H9 (cell line): ENCODE measurements around the gene UBE3C. TPM values are rescaled to one million over a fixed set of nuclear protein-coding genes. Genes with fewer than 3 reads are reported as not detected.
"Not testable (repeated sequence)": the region's sequence is repeated elsewhere in the genome, so short reads cannot be mapped to it uniquely, and the experiment has no call there.

ENCODE experiments used
- DNase-seq: peaks from one replicate; pipeline ENCODE4 v3.0.0-alpha.2; 2017
- H2AFZ ChIP-seq: one replicate; pipeline ENCODE4 v1.6.1; 2013; ENCODE audit warnings: mild to moderate bottlenecking, low read length, control low read depth, moderate library complexity
- H2AK5ac ChIP-seq: 2 replicates; pipeline ENCODE4 v1.6.1; 2013; ENCODE audit warnings: low read length, control low read depth, mixed read lengths; ENCODE audit not compliant: insufficient read length
- H2BK120ac ChIP-seq: one replicate; pipeline ENCODE4 v1.6.1; 2013; ENCODE audit warnings: low read depth, mild to moderate bottlenecking, low read length, control low read depth, inconsistent platforms; ENCODE audit not compliant: poor library complexity, severe bottlenecking
- H2BK12ac ChIP-seq: 2 replicates; pipeline ENCODE4 v1.6.1; 2013; ENCODE audit warnings: low read length, control low read depth, mixed read lengths, low read depth; ENCODE audit not compliant: insufficient read length
- H2BK15ac ChIP-seq: 2 replicates; pipeline ENCODE4 v1.6.1; 2013; ENCODE audit warnings: low read depth, low read length, control low read depth
- H2BK20ac ChIP-seq: one replicate; pipeline ENCODE4 v1.6.1; 2013; ENCODE audit warnings: low read depth, mild to moderate bottlenecking, low read length, control low read depth, inconsistent platforms; ENCODE audit not compliant: poor library complexity, severe bottlenecking
- H2BK5ac ChIP-seq: 2 replicates; pipeline ENCODE4 v1.6.1; 2013; ENCODE audit warnings: low read length, control low read depth, mixed read lengths; ENCODE audit not compliant: insufficient read length
- H3K14ac ChIP-seq: 2 replicates; pipeline ENCODE4 v1.6.1; 2013; ENCODE audit warnings: low read length, control low read depth; ENCODE audit not compliant: insufficient read depth
- H3K18ac ChIP-seq: 2 replicates; pipeline ENCODE4 v1.6.1; 2013; ENCODE audit warnings: low read depth, mild to moderate bottlenecking, mixed read lengths, low read length, control low read depth; ENCODE audit not compliant: insufficient read length
- H3K23ac ChIP-seq: 2 replicates; pipeline ENCODE4 v1.6.1; 2013; ENCODE audit warnings: low read length, control low read depth, mixed read lengths, low read depth; ENCODE audit not compliant: insufficient read length
- H3K23me2 ChIP-seq: 2 replicates; pipeline ENCODE4 v1.6.1; 2013; ENCODE audit warnings: low read depth, mild to moderate bottlenecking, mixed read lengths, low read length, control low read depth; ENCODE audit not compliant: insufficient read length, poor library complexity, severe bottlenecking
- H3K27ac ChIP-seq: 2 replicates; pipeline ENCODE4 v1.5.1; 2013; ENCODE audit warnings: low read length, control low read depth, mixed read lengths, low read depth; ENCODE audit not compliant: insufficient read length
- H3K27me3 ChIP-seq: 2 replicates; pipeline ENCODE4 v1.6.1; 2013; ENCODE audit warnings: low read length, control low read depth, inconsistent platforms; ENCODE audit not compliant: insufficient read depth
- H3K4ac ChIP-seq: 2 replicates; pipeline ENCODE4 v1.6.1; 2013; ENCODE audit warnings: low read depth, mild to moderate bottlenecking, control low read depth, inconsistent platforms, low read length, moderate library complexity
- H3K4me1 ChIP-seq: 2 replicates; pipeline ENCODE4 v1.6.1; 2013; ENCODE audit warnings: low read length, control low read depth, inconsistent platforms; ENCODE audit not compliant: insufficient read depth
- H3K4me2 ChIP-seq: 2 replicates; pipeline ENCODE4 v1.6.1; 2013; ENCODE audit warnings: low read length, control low read depth, mixed read lengths; ENCODE audit not compliant: insufficient read length, insufficient read depth
- H3K56ac ChIP-seq: 2 replicates; pipeline ENCODE4 v1.6.1; 2013; ENCODE audit warnings: low read depth, mild to moderate bottlenecking, mixed read lengths, low read length, control low read depth; ENCODE audit not compliant: insufficient read length
- H3K79me1 ChIP-seq: 2 replicates; pipeline ENCODE4 v1.6.1; 2013; ENCODE audit warnings: low read depth, mild to moderate bottlenecking, moderate library complexity, low read length, control low read depth, inconsistent platforms; ENCODE audit not compliant: insufficient read depth, poor library complexity, severe bottlenecking
- H3K79me2 ChIP-seq: 2 replicates; pipeline ENCODE4 v1.6.1; 2013; ENCODE audit warnings: low read length, control low read depth, inconsistent platforms; ENCODE audit not compliant: insufficient read depth
- H3K9ac ChIP-seq: 2 replicates; pipeline ENCODE4 v1.6.1; 2013; ENCODE audit warnings: low read length, control low read depth, mixed read lengths; ENCODE audit not compliant: insufficient read length; ENCODE audit errors: extremely low read depth
- H3K9me3 ChIP-seq: one replicate; pipeline ENCODE4 v1.6.1; 2013; ENCODE audit warnings: low read depth, low read length, inconsistent platforms; ENCODE audit not compliant: control insufficient read depth
- H3T11ph ChIP-seq: one replicate; pipeline ENCODE4 v1.6.1; 2013; ENCODE audit warnings: mild to moderate bottlenecking, low read length, control low read depth, inconsistent platforms
- H4K20me1 ChIP-seq: one replicate; pipeline ENCODE4 v1.6.1; 2013; ENCODE audit not compliant: control insufficient read depth, insufficient read length, insufficient read depth
- H4K5ac ChIP-seq: 2 replicates; pipeline ENCODE4 v1.6.1; 2013; ENCODE audit warnings: low read depth, mild to moderate bottlenecking, mixed read lengths, low read length, control low read depth; ENCODE audit not compliant: insufficient read length
- H4K8ac ChIP-seq: replicated peaks from 2 replicates; pipeline ENCODE4 v1.6.1; 2013; ENCODE audit warnings: low read length, control low read depth, mixed read lengths, low read depth; ENCODE audit not compliant: insufficient read length
- H4K91ac ChIP-seq: 2 replicates; pipeline ENCODE4 v1.6.1; 2013; ENCODE audit warnings: low read depth, mild to moderate bottlenecking, moderate library complexity, mixed read lengths, low read length, control low read depth; ENCODE audit not compliant: insufficient read length
- H3K27ac Mint-ChIP-seq, 3 experiments: 2 replicates in 2 of 3; 3 replicates in 1 of 3; pipeline ENCODE4 v1.8.0; 2020 to 2021; ENCODE audit warnings: mixed read lengths in 3 of 3, mild to moderate bottlenecking in 1 of 3, moderate library complexity in 1 of 3
- H3K27me3 Mint-ChIP-seq: 2 replicates; pipeline ENCODE4 v1.8.0; 2021; ENCODE audit warnings: low read depth, mild to moderate bottlenecking, moderate library complexity, mixed read lengths
- H3K36me3 Mint-ChIP-seq, 3 experiments: 2 replicates in 2 of 3; 3 replicates in 1 of 3; pipeline ENCODE4 v1.8.0; 2020 to 2021; ENCODE audit warnings: low read depth in 3 of 3, mixed read lengths in 3 of 3; ENCODE audit not compliant: insufficient read depth in 1 of 3
- H3K4me1 Mint-ChIP-seq, 2 experiments: 2 replicates each; pipeline ENCODE4 v1.8.0; 2020; ENCODE audit warnings: mixed read lengths in 2 of 2
- H3K4me3 Mint-ChIP-seq, 2 experiments: 2 replicates in 1 of 2; 3 replicates in 1 of 2; pipeline ENCODE4 v1.8.0; 2020 to 2021; ENCODE audit warnings: mild to moderate bottlenecking in 2 of 2, mixed read lengths in 2 of 2, moderate library complexity in 1 of 2
- H3K9me3 Mint-ChIP-seq, 2 experiments: 2 replicates in 1 of 2; 3 replicates in 1 of 2; pipeline ENCODE4 v1.8.0; 2020; ENCODE audit warnings: mild to moderate bottlenecking in 2 of 2, mixed read lengths in 2 of 2, moderate library complexity in 1 of 2
- CTCF ChIP-seq: fragments of 200-600 bp; sonication (generic); conservative IDR thresholded peaks from 3 replicates; pipeline ENCODE4 v1.8.0; 2021; ENCODE audit warnings: antibody characterized with exemption, mild to moderate bottlenecking
- WGBS: extraction: QIAGEN DNeasy Blood & Tissue Kit; methylation state at CpG from one replicate; pipeline ENCODE4 v1.1.7; 2013; ENCODE audit warnings: missing lambda C conversion rate, low lambda C conversion rate, mixed read lengths; ENCODE audit not compliant: insufficient read length; ENCODE audit errors: extremely low coverage; 5-methylcytosine and 5-hydroxymethylcytosine counted together
- total RNA-seq: library from RNA; stranded (reverse); gene quantifications from 2 replicates; pipeline ENCODE4 v1.2.1, GENCODE V29; 2021

UBE3C gene
- total RNA-seq, 1 experiment from 2014 or later = 63.3 TPM

GRCh38 chr7:157276731-157277562 is 138.2 kb downstream of the UBE3C start:
- Histone ChIP-seq H3T11ph (no peak overlapping the region), H3K23ac (no peak overlapping the region), H3K79me1 (no peaks in the 10 kb centered on the region), H2BK20ac (no peak overlapping the region), H4K5ac (no peak overlapping the region), H2AFZ (no peak overlapping the region), H2BK15ac (no peak overlapping the region), H2BK12ac (no peak overlapping the region), H4K20me1 (no peaks in the 10 kb centered on the region), H3K27ac (no peak overlapping the region), H3K14ac (peak overlapping the region; percentile 39; the same call in 1 of the 2 replicates), H3K4me1 (no peaks in the 10 kb centered on the region), H3K79me2 (no peaks in the 10 kb centered on the region), H3K9me3 (no peaks in the 10 kb centered on the region), H4K91ac (no peak overlapping the region), H3K4ac (no peak overlapping the region), H3K9ac (no peak overlapping the region), H2BK5ac (no peak overlapping the region), H4K8ac (no peak overlapping the region), H2BK120ac (no peak overlapping the region), H2AK5ac (no peak overlapping the region), H3K18ac (no peak overlapping the region), H3K27me3 (no peaks in the 10 kb centered on the region), H3K4me2 (no peak overlapping the region), H3K23me2 (no peaks in the 10 kb centered on the region), H3K56ac (no peak overlapping the region)
- Mint-ChIP-seq H3K27me3 (no peaks in the 10 kb centered on the region), H3K4me3 (no peak overlapping the region), H3K4me1 (peaks cover 8 to 12% of the 10 kb centered on the region in 2 experiments), H3K9me3 (no peaks in the 10 kb centered on the region), H3K36me3 (no peaks in the 10 kb centered on the region), H3K27ac (peak overlapping the region in 2 of 3 experiments; percentile 39 to 74; a peak in 2 of 7 replicates)
- no CpG with 5 or more reads among the region's 21 CpGs for WGBS
- no peak for DNase-seq
- no peak for TF ChIP-seq CTCF

- not testable (repeated sequence) for H4K91ac ChIP-seq, H2BK20ac ChIP-seq, H3K4ac ChIP-seq, H3K27ac Mint-ChIP-seq, H3K27ac ChIP-seq, H3K36me3 Mint-ChIP-seq, H3K18ac ChIP-seq, H3K4me3 Mint-ChIP-seq, H3K14ac ChIP-seq, H4K5ac ChIP-seq, H3K4me1 ChIP-seq, H2BK5ac ChIP-seq, H3K27me3 ChIP-seq, H2BK120ac ChIP-seq, H2AFZ ChIP-seq, H3K23ac ChIP-seq, H3K9me3 ChIP-seq, H2AK5ac ChIP-seq, H3K9ac ChIP-seq, H3K79me1 ChIP-seq, H3K23me2 ChIP-seq, H4K20me1 ChIP-seq, H3K9me3 Mint-ChIP-seq, H3T11ph ChIP-seq, DNase-seq, H3K56ac ChIP-seq, H4K8ac ChIP-seq, H3K4me2 ChIP-seq, H3K79me2 ChIP-seq, H3K27me3 Mint-ChIP-seq, H2BK15ac ChIP-seq, H2BK12ac ChIP-seq
- peaks cover 11 to 13% of the 10 kb centered on the region in 2 experiments for H3K4me1 Mint-ChIP-seq
- no CpG with 5 or more reads among the region's 12 CpGs for WGBS
Measured at GRCh38 chr7:157277568-157277967, 138.8 kb downstream of the UBE3C start.
